Osteoblast (primary cell): ENCODE measurements around the gene PTPRD. TPM values are rescaled to one million over a fixed set of nuclear protein-coding genes. Genes with fewer than 3 reads are reported as not detected.

Experiments
- DNase-seq: peaks from one replicate; pipeline ENCODE4 v3.0.0; 2011; ENCODE audit warnings: low spot score, mixed read lengths; ENCODE audit not compliant: insufficient read length; ENCODE audit errors: missing footprints
- H2AFZ ChIP-seq: 2 replicates; pipeline ENCODE4 v1.6.0; 2011; ENCODE audit warnings: mild to moderate bottlenecking, low read length
- H3K27ac ChIP-seq: 2 replicates; pipeline ENCODE4 v1.5.1; 2011; ENCODE audit warnings: mild to moderate bottlenecking, low read depth, low read length, moderate library complexity
- H3K27me3 ChIP-seq: 2 replicates; pipeline ENCODE4 v1.6.0; 2012; ENCODE audit warnings: mild to moderate bottlenecking, control low read depth, inconsistent platforms, low read length, moderate library complexity; ENCODE audit not compliant: insufficient read depth
- H3K36me3 ChIP-seq: 2 replicates; pipeline ENCODE4 v1.5.1; 2011; ENCODE audit warnings: mild to moderate bottlenecking, low read length, control low read depth, moderate library complexity; ENCODE audit not compliant: insufficient read depth
- H3K4me1 ChIP-seq: 2 replicates; pipeline ENCODE4 v1.5.1; 2011; ENCODE audit warnings: mild to moderate bottlenecking, low read length, control low read depth, moderate library complexity; ENCODE audit not compliant: insufficient read depth
- H3K4me2 ChIP-seq: 2 replicates; pipeline ENCODE4 v1.6.0; 2011; ENCODE audit warnings: mild to moderate bottlenecking, low read length; ENCODE audit not compliant: insufficient read depth
- H3K4me3 ChIP-seq: fragments of 200-600 bp; sonication (generic); 3 replicates; pipeline ENCODE4 v1.5.1; 2012; ENCODE audit warnings: mild to moderate bottlenecking, low read length, inconsistent platforms; ENCODE audit not compliant: insufficient read depth
- H3K79me2 ChIP-seq: 2 replicates; pipeline ENCODE4 v1.6.0; 2012; ENCODE audit warnings: mild to moderate bottlenecking, low read length, control low read depth, inconsistent platforms; ENCODE audit not compliant: insufficient read depth
- H3K9me3 ChIP-seq: 2 replicates; pipeline ENCODE4 v1.5.1; 2011; ENCODE audit warnings: low read depth, low read length, control low read depth
- H4K20me1 ChIP-seq: 2 replicates; pipeline ENCODE4 v1.6.0; 2012; ENCODE audit warnings: mild to moderate bottlenecking, low read length, control low read depth; ENCODE audit not compliant: insufficient read depth
- CTCF ChIP-seq: IDR thresholded peaks from 2 replicates; pipeline ENCODE4 v1.5.1; 2011; ENCODE audit warnings: mild to moderate bottlenecking, low read depth, low read length, moderate library complexity; ENCODE audit errors: extremely low read depth
- total RNA-seq: library from RNA; depleted of rRNA; stranded (reverse); fragments of >200 nt; gene quantifications from 2 replicates; pipeline ENCODE4 v1.2.3, GENCODE V29; 2012

The PTPRD gene
- total RNA-seq, 1 donor: 23.9 TPM

GRCh38 chr9:8278048-8278447 is 2334.8 kb downstream of the PTPRD start:
- Histone ChIP-seq H3K27ac (no peak overlapping the region), H3K27me3 (no peaks in the 10 kb centered on the region), H2AFZ (no peak overlapping the region), H3K79me2 (no peaks in the 10 kb centered on the region), H3K4me1 (no peaks in the 10 kb centered on the region), H3K9me3 (no peaks in the 10 kb centered on the region), H3K4me2 (no peak overlapping the region), H4K20me1 (no peaks in the 10 kb centered on the region), H3K36me3 (no peaks in the 10 kb centered on the region), H3K4me3 (no peak overlapping the region)
- DNase-seq: no peak
- TF ChIP-seq CTCF: no peak

- TF ChIP-seq CTCF: no peak
- H3K4me2 ChIP-seq: no peak overlapping the region
- DNase-seq: no peak
Observed at GRCh38 chr9:8270235-8270634, 2342.6 kb downstream of the PTPRD start.

DNA sequence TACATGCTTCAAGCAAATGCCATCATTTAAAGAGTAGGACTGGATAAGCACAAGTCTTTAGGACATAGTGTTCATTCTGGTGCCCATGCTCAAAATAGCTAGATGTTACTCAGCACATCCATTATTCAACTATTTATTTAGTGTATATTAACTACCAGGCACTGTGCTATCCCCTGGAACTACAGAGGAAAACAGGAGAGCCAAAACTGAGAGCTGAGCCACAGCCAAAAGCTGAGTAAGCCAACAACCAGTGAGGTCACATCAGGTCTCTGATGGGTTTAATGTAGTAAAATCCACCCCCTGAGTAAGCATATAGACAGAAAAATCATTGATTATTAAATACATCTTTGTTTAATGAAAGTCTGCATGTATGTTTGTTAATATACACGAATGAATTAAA is 2343.9 kb downstream of the PTPRD start:
- Histone ChIP-seq H3K9me3 (no peaks in the 10 kb centered on the region), H3K27ac (no peak overlapping the region), H3K36me3 (no peaks in the 10 kb centered on the region), H3K27me3 (no peaks in the 10 kb centered on the region), H3K79me2 (no peaks in the 10 kb centered on the region), H4K20me1 (no peaks in the 10 kb centered on the region), H2AFZ (no peak overlapping the region), H3K4me1 (no peaks in the 10 kb centered on the region), H3K4me2 (no peak overlapping the region), H3K4me3 (no peak overlapping the region)
- TF ChIP-seq CTCF: no peak
- no peak for DNase-seq

More at GRCh38 chr9:8270235-8270634, 2342.6 kb downstream of the PTPRD start:
- H2AFZ ChIP-seq: no peak overlapping the region
- H3K79me2 ChIP-seq: no peaks in the 10 kb centered on the region
- no peak overlapping the region for H3K27ac ChIP-seq
- H3K27me3 ChIP-seq: no peaks in the 10 kb centered on the region
- no peaks in the 10 kb centered on the region for H3K9me3 ChIP-seq
- H3K36me3 ChIP-seq: no peaks in the 10 kb centered on the region
- H3K4me1 ChIP-seq: no peaks in the 10 kb centered on the region
- no peaks in the 10 kb centered on the region for H4K20me1 ChIP-seq
- no peak overlapping the region for H3K4me3 ChIP-seq

DNA sequence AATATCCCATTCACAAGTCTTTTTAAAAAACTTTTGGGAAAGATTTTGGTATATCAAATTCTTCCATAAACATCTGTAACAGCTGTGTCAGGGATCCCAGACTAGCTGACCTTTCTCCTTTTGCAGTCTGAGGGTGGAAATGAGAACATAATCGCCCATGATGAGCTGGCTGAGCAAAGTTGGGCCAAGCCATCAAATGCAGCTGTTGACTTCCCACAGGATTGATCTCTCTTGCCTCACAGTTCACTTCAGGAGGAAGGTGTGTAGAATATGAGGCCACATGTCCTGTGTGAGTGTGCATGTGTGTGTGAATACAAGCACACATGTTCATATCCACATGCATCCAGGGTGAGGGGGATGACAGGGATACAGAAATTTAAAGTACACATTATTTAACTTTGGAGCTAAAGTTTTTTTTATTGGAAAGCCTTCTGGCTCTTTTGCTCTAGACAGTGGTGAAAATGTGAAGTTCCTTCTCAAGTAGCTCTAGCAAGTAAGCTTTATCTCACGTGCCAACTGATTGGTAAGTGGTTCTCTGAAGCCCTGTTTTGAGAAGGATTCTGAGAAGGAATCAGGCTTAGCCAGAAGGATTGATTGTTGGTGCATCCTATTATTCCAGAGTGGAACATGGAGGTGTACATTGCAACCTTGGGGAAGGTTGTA is 2344.5 kb downstream of the PTPRD start:
- Histone ChIP-seq H3K4me2 (no peak overlapping the region), H3K4me3 (no peak overlapping the region), H4K20me1 (no peaks in the 10 kb centered on the region), H2AFZ (no peak overlapping the region), H3K4me1 (no peaks in the 10 kb centered on the region), H3K27me3 (no peaks in the 10 kb centered on the region), H3K79me2 (no peaks in the 10 kb centered on the region), H3K36me3 (no peaks in the 10 kb centered on the region), H3K27ac (no peak overlapping the region), H3K9me3 (no peaks in the 10 kb centered on the region)
- TF ChIP-seq CTCF: no peak
- no peak for DNase-seq
